ENCODE results near the gene SKAP1.
A peak's percentile ranks its signal among the peaks of the same experiment; 100 is the strongest.

DNA sequence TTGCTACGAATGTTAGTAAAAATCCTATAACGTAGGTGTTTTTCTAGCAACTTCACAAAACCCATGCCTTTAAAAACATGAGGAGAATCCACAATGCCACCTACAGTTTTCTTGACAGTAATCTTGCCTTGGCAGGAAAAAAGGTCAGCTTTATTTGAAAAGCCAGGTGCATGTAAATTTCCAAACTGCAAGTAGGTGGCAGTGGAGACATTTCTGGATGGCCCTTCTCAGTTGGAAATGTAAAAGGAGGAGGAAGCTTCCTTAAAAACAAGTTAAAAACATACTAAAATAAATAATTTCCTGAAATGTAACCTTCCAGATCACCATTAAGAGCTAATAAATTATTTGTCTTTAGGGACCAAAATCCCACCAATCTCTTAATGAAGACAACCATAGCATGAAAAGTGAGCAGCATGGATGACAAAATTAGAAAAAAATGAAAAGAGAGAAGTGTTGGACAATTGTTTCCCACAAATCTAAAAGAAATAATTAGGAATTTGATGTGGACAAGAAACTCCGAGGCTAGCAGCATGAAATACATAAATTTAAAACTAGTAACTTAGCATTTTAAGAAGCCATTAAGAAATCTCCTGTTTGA lies 170.2 kb downstream of the SKAP1 start:
- TF ChIP-seq, protein P1, sequence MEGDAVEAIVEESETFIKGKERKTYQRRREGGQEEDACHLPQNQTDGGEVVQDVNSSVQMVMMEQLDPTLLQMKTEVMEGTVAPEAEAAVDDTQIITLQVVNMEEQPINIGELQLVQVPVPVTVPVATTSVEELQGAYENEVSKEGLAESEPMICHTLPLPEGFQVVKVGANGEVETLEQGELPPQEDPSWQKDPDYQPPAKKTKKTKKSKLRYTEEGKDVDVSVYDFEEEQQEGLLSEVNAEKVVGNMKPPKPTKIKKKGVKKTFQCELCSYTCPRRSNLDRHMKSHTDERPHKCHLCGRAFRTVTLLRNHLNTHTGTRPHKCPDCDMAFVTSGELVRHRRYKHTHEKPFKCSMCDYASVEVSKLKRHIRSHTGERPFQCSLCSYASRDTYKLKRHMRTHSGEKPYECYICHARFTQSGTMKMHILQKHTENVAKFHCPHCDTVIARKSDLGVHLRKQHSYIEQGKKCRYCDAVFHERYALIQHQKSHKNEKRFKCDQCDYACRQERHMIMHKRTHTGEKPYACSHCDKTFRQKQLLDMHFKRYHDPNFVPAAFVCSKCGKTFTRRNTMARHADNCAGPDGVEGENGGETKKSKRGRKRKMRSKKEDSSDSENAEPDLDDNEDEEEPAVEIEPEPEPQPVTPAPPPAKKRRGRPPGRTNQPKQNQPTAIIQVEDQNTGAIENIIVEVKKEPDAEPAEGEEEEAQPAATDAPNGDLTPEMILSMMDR (IDR thresholded peaks at IDR 0.05), result peak in 5 of 6 experiments; percentile 32 to 53 (median 42)
- TF ChIP-seq POLR2A (IDR thresholded peaks at IDR 0.05), result no peak
